H1 (cell line): Measurements from ENCODE around the gene HNF1B. TPM values are rescaled to one million over a fixed set of nuclear protein-coding genes. Genes with fewer than 3 reads are reported as not detected.

ENCODE experiments used
- CTCF ChIA-PET: fragments of 300-600 bp; sonication (Branson Sonifier 250); formaldehyde crosslinking; loops from one replicate; lab custom pipeline; 2021; ENCODE audit not compliant: partially characterized antibody; lab: Charles Lee
- POLR2A ChIA-PET: fragments of 300-600 bp; sonication (Branson Sonifier 250); formaldehyde crosslinking; loops from one replicate; lab custom pipeline; 2021; ENCODE audit warnings: inconsistent platforms; ENCODE audit not compliant: partially characterized antibody; lab: Charles Lee
- DNase-seq, 2 experiments: peaks; one replicate each; pipeline versions ENCODE4 v3.0.0 to v3.0.0-alpha.2; 2010 to 2022; ENCODE audit warnings: low spot score in 2 of 2, low read depth in 1 of 2, mixed read lengths in 1 of 2
- FAIRE-seq: peaks from 2 replicates; lab custom pipeline; 2011; peaks lifted over from hg19 to GRCh38; lab: Jason Lieb, UNC
- H2AFZ ChIP-seq: 2 replicates; pipeline ENCODE4 v1.8.1; 2012; ENCODE audit warnings: low read length, inconsistent platforms
- H2AK5ac ChIP-seq: 2 replicates; pipeline ENCODE4 v1.6.1; 2013; ENCODE audit warnings: low read depth, low read length
- H2BK120ac ChIP-seq: replicated peaks from 2 replicates; pipeline ENCODE3; 2013; ENCODE audit warnings: low read depth, low read length, inconsistent platforms
- H2BK12ac ChIP-seq: 2 replicates; pipeline ENCODE4 v1.6.1; 2013; ENCODE audit warnings: low read depth, low read length
- H2BK15ac ChIP-seq: 2 replicates; pipeline ENCODE4 v1.6.1; 2013; ENCODE audit warnings: low read length
- H2BK20ac ChIP-seq: 2 replicates; pipeline ENCODE4 v1.6.1; 2013; ENCODE audit warnings: low read length
- H2BK5ac ChIP-seq: 2 replicates; pipeline ENCODE4 v1.6.1; 2013; ENCODE audit warnings: low read depth, low read length
- H3K14ac ChIP-seq: 2 replicates; pipeline ENCODE4 v1.6.1; 2013; ENCODE audit warnings: inconsistent platforms; ENCODE audit not compliant: insufficient read length
- H3K18ac ChIP-seq: 2 replicates; pipeline ENCODE4 v1.6.1; 2013; ENCODE audit warnings: low read length; ENCODE audit errors: extremely low read depth
- H3K23ac ChIP-seq: 2 replicates; pipeline ENCODE4 v1.6.1; 2013; ENCODE audit warnings: inconsistent platforms; ENCODE audit not compliant: insufficient read length
- H3K23me2 ChIP-seq: 2 replicates; pipeline ENCODE4 v1.6.1; 2013; ENCODE audit warnings: low read depth, low read length
- H3K27ac ChIP-seq: 2 replicates; pipeline ENCODE4 v1.6.1; 2011; ENCODE audit warnings: low read depth, low read length, inconsistent platforms
- H3K27me3 ChIP-seq, 4 experiments: replicated peaks in 1 of 4; 1 replicate in 1 of 4; 2 replicates in 3 of 4; pipeline versions ENCODE4 v1.6.1 to v1.8.1; 2011 to 2013; ENCODE audit warnings: low read length in 3 of 4, mild to moderate bottlenecking in 3 of 4, inconsistent platforms in 2 of 4, mixed read lengths in 2 of 4, moderate library complexity in 1 of 4; ENCODE audit not compliant: control insufficient read depth in 3 of 4, insufficient read depth in 3 of 4; ENCODE audit errors: extremely low read depth in 1 of 4
- H3K36me3 ChIP-seq, 4 experiments: 2 replicates each; pipeline versions ENCODE4 v1.6.1 to v1.8.1; 2011 to 2013; ENCODE audit warnings: mild to moderate bottlenecking in 4 of 4, low read length in 3 of 4, moderate library complexity in 2 of 4, control low read depth in 1 of 4, inconsistent platforms in 1 of 4; ENCODE audit not compliant: insufficient read depth in 4 of 4, control insufficient read depth in 2 of 4
- H3K4ac ChIP-seq: replicated peaks from 2 replicates; pipeline ENCODE3; 2013; ENCODE audit warnings: low read length, low read depth, mixed read lengths, inconsistent platforms; ENCODE audit not compliant: insufficient read length
- H3K4me1 ChIP-seq, 4 experiments: replicated peaks in 1 of 4; 1 replicate in 1 of 4; 2 replicates in 3 of 4; pipeline versions ENCODE4 v1.6.1 to v1.8.1; 2011 to 2013; ENCODE audit warnings: low read length in 3 of 4, inconsistent platforms in 2 of 4, mixed read lengths in 1 of 4; ENCODE audit not compliant: insufficient read depth in 4 of 4, control insufficient read depth in 3 of 4
- H3K4me2 ChIP-seq, 2 experiments: 2 replicates each; pipeline versions ENCODE4 v1.6.1 to v1.8.1; 2011 to 2013; ENCODE audit warnings: low read depth in 2 of 2, low read length in 2 of 2, control low read depth in 1 of 2, inconsistent platforms in 1 of 2, mild to moderate bottlenecking in 1 of 2; ENCODE audit not compliant: insufficient read depth in 1 of 2
- H3K4me3 ChIP-seq, 4 experiments: fragments of 200-600, 300-600 bp in 1 of 4; sonication (generic), shearing (Covaris generic), sonication (Bioruptor Twin) in 1 of 4; 2 replicates each; pipeline versions ENCODE4 v1.5.1 to v1.8.1; 2011 to 2016; ENCODE audit warnings: low read length in 4 of 4, low read depth in 3 of 4, control low read depth in 2 of 4, inconsistent platforms in 2 of 4, mild to moderate bottlenecking in 2 of 4, mixed read lengths in 1 of 4, moderate library complexity in 1 of 4; ENCODE audit not compliant: insufficient read depth in 2 of 4; ENCODE audit errors: extremely low read depth in 1 of 4
- H3K56ac ChIP-seq: replicated peaks from 2 replicates; pipeline ENCODE3; 2013; ENCODE audit warnings: low read depth, mild to moderate bottlenecking, mixed read lengths, low read length, inconsistent platforms; ENCODE audit not compliant: insufficient read length
- H3K79me1 ChIP-seq: 2 replicates; pipeline ENCODE4 v1.6.1; 2013; ENCODE audit warnings: low read depth, low read length, control low read depth
- H3K79me2 ChIP-seq, 2 experiments: 2 replicates each; pipeline versions ENCODE4 v1.6.1 to v1.8.1; 2012 to 2013; ENCODE audit warnings: low read length in 2 of 2, mild to moderate bottlenecking in 2 of 2, inconsistent platforms in 1 of 2; ENCODE audit not compliant: insufficient read depth in 2 of 2, control insufficient read depth in 1 of 2
- H3K9ac ChIP-seq, 4 experiments: replicated peaks in 1 of 4; 1 replicate in 1 of 4; 2 replicates in 3 of 4; pipeline versions ENCODE4 v1.6.1 to v1.8.1; 2011 to 2013; ENCODE audit warnings: low read depth in 3 of 4, low read length in 3 of 4, control low read depth in 2 of 4, mild to moderate bottlenecking in 2 of 4, moderate library complexity in 2 of 4, inconsistent platforms in 1 of 4; ENCODE audit errors: extremely low read depth in 1 of 4
- H3K9me3 ChIP-seq, 2 experiments: 2 replicates each; pipeline versions ENCODE4 v1.6.1 to v1.8.1; 2012 to 2013; ENCODE audit warnings: mild to moderate bottlenecking in 2 of 2, moderate library complexity in 2 of 2, control low read depth in 1 of 2, inconsistent platforms in 1 of 2, low read depth in 1 of 2, low read length in 1 of 2, mixed read lengths in 1 of 2; ENCODE audit not compliant: insufficient read depth in 2 of 2
- H4K20me1 ChIP-seq, 2 experiments: replicated peaks in 1 of 2; 2 replicates each; pipeline versions ENCODE3 to v1.8.1; 2011 to 2013; ENCODE audit warnings: inconsistent platforms in 2 of 2, low read length in 2 of 2, mild to moderate bottlenecking in 1 of 2; ENCODE audit not compliant: insufficient read depth in 2 of 2, control insufficient read depth in 1 of 2
- H4K5ac ChIP-seq: 2 replicates; pipeline ENCODE4 v1.6.1; 2013; ENCODE audit warnings: low read length, low read depth, mixed read lengths, inconsistent platforms; ENCODE audit not compliant: insufficient read length
- H4K8ac ChIP-seq: 2 replicates; pipeline ENCODE4 v1.8.0; 2013; ENCODE audit warnings: mild to moderate bottlenecking, moderate library complexity, low read length, inconsistent platforms; ENCODE audit not compliant: insufficient read depth; ENCODE audit errors: extremely low read depth
- H4K91ac ChIP-seq: replicated peaks from 2 replicates; pipeline ENCODE3; 2013; ENCODE audit warnings: low read length, mixed read lengths, inconsistent platforms; ENCODE audit not compliant: insufficient read length
- HDAC2 ChIP-seq, 2 experiments: fragments of 300-600 bp in 1 of 2; sonication (generic) in 1 of 2; IDR thresholded peaks; 2 replicates each; pipeline ENCODE4 v1.6.1; 2011 to 2012; ENCODE audit warnings: low read depth in 2 of 2, low read length in 2 of 2, mild to moderate bottlenecking in 2 of 2, moderate library complexity in 2 of 2, borderline replicate concordance in 1 of 2, inconsistent platforms in 1 of 2
- HDAC6 ChIP-seq: IDR thresholded peaks from one replicate; pipeline ENCODE4 v1.7.1; 2012; ENCODE audit warnings: low read depth, mild to moderate bottlenecking, inconsistent platforms, low read length, moderate library complexity
- JUN ChIP-seq: IDR thresholded peaks from 2 replicates; pipeline ENCODE4 v1.6.1; 2011; ENCODE audit warnings: low read depth, mild to moderate bottlenecking, improper control_type of control experiment, low read length
- KDM1A ChIP-seq: fragments of 200-600, 300-600 bp; sonication (generic); IDR thresholded peaks from 2 replicates; pipeline ENCODE4 v1.7.1; 2016; ENCODE audit warnings: mild to moderate bottlenecking, low read length, borderline replicate concordance
- POLR2AphosphoS5 ChIP-seq: IDR thresholded peaks from 2 replicates; pipeline ENCODE4 v1.6.1; 2011; ENCODE audit warnings: low read depth, low read length
- WGBS, 2 experiments: shearing (Covaris generic) in 1 of 2; methylation state at CpG; one replicate each; pipeline versions ENCODE4 v1.1.6 to v1.1.7; 2013 to 2015; ENCODE audit warnings: low lambda C conversion rate in 2 of 2, mixed read lengths in 2 of 2, inconsistent platforms in 1 of 2, low coverage in 1 of 2, missing lambda C conversion rate in 1 of 2; ENCODE audit not compliant: insufficient replicate concordance in 2 of 2, insufficient coverage in 1 of 2, insufficient read length in 1 of 2; ENCODE audit errors: extremely low coverage in 1 of 2, missing lambda C conversion rate in 1 of 2; 5-methylcytosine and 5-hydroxymethylcytosine counted together
- polyA plus RNA-seq, 7 experiments: library from polyadenylated mRNA; depleted of rRNA in 3 of 7; stranded (reverse) in 5 of 7; unstranded in 2 of 7; fragments of >200 nt in 5 of 7; fragments of 200-250 nt in 2 of 7; gene quantifications; 1 replicate in 5 of 7; 2 replicates in 1 of 7; 4 replicates in 1 of 7; pipeline versions ENCODE4 v1.2.1 to v1.2.3, GENCODE V29; 2011 to 2013; ENCODE audit warnings: missing spikeins in 2 of 7, mixed read lengths in 2 of 7
- total RNA-seq: library from RNA; stranded (reverse); fragmentation: NEBNext Ultra II Directional; extraction: Animal tissue kit (Norgen Biotek cat#: 25700); gene quantifications from 2 replicates; pipeline ENCODE4 v1.2.1, GENCODE V29; 2021

HNF1B gene
- total and polyA plus RNA-seq, 2 of the 8 experiments (the other 6 are each of a cell fraction or from before 2014, with no cell fraction given): 0.13 to 0.30 TPM

DNA sequence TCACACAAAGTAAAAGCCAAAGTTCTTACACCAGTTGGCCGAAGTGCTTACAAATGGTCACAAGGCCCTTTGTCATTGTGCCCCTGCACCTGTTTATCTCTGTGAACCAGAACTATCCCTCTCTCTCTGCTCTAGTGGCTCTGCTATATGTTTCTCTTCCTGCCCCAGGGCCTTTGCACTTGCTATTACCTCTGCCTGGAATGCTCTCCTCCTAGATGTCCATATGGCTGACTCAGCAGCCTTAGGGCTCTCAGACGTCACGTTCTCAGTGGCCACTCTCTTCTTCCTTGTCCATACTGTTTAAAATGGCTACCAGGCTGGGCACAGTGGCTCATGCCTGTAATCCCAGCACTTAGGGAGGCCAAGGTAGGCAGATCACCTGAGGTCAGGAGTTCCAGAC, 62.9 kb downstream of the HNF1B start:
- no peak overlapping the region for H3K18ac ChIP-seq
- no peak overlapping the region for H2BK5ac ChIP-seq
- H3K23me2 ChIP-seq: no peaks in the 10 kb centered on the region
- H3K4ac ChIP-seq: no peak overlapping the region
- no peaks in the 10 kb centered on the region for H3K4me1 ChIP-seq
- no peak overlapping the region for H4K5ac ChIP-seq
- H2BK20ac ChIP-seq: no peak overlapping the region
- H3K4me2 ChIP-seq: no peak overlapping the region
- FAIRE-seq: no peak
- H3K27me3 ChIP-seq: no peaks in the 10 kb centered on the region
- H3K36me3 ChIP-seq: no peaks in the 10 kb centered on the region
- no peaks in the 10 kb centered on the region for H3K79me1 ChIP-seq
- H3K9ac ChIP-seq: no peak overlapping the region
- H3K9me3 ChIP-seq: peaks cover 0 to 2% of the 10 kb centered on the region in 2 experiments; a peak in 1 of 4 replicates
- ChIA-PET CTCF (interaction anchor here (0.8 to 1.3 kb wide), 2 partner anchors 14 to 88 kb away, joined by 3 read pairs; no protein-coding TSS in a partner anchor), POLR2A (interaction anchor here (1.1 kb wide), 1 partner anchor 23 kb away, joined by 3 read pairs; no protein-coding TSS in a partner anchor)
- H3K56ac ChIP-seq: no peak overlapping the region
- no peak overlapping the region for H3K23ac ChIP-seq
- no peak overlapping the region for H2BK12ac ChIP-seq
- H3K27ac ChIP-seq: no peak overlapping the region
- no peak overlapping the region for H2AK5ac ChIP-seq
- no peak overlapping the region for H2BK15ac ChIP-seq
- no peaks in the 10 kb centered on the region for H3K79me2 ChIP-seq
- no peak overlapping the region for H2BK120ac ChIP-seq
- no peak overlapping the region for H2AFZ ChIP-seq
- no peaks in the 10 kb centered on the region for H4K20me1 ChIP-seq
- WGBS, 2 experiments: 83% methylated on average over 3 of the region's 3 CpGs; no CpG with 5 or more reads in 1 of the 2 experiments
- H3K4me3 ChIP-seq: no peak overlapping the region
- TF ChIP-seq JUN: no peak
- no peak for TF ChIP-seq HDAC6
- peak; percentile 73; the same call in 1 of the 2 replicates for TF ChIP-seq KDM1A
- no peak for TF ChIP-seq POLR2AphosphoS5
- no peak for TF ChIP-seq HDAC2 (IDR thresholded peaks at IDR 0.05; ENCODE audit: borderline replicate concordance in 1 of 2, low read depth in 2 of 2, low read length in 2 of 2)
- TF ChIP-seq, all 59 proteins: peak for 1
- no peak for DNase-seq
- H4K91ac ChIP-seq: no peak overlapping the region
- no peak overlapping the region for H4K8ac ChIP-seq
- no peak overlapping the region for H3K14ac ChIP-seq
